SU-DHL-6 (cell line): ENCODE results near the gene TIMM22.
"Not testable (repeated sequence)": the region's sequence is repeated elsewhere in the genome, so short reads cannot be mapped to it uniquely, and the experiment has no call there.

Experiments used
- H2AFZ ChIP-seq: fragments of 200-600 bp; sonication (generic); 2 replicates; pipeline ENCODE4 v1.6.1; 2014; ENCODE audit warnings: low read depth, mild to moderate bottlenecking, moderate library complexity, mixed read lengths, antibody characterized with exemption, low read length; ENCODE audit not compliant: severe bottlenecking
- H3F3A ChIP-seq: fragments of 200-600 bp; shearing (Covaris generic); 2 replicates; pipeline ENCODE4 v1.6.0; 2016; ENCODE audit warnings: antibody characterized with exemption, mild to moderate bottlenecking; ENCODE audit not compliant: insufficient read depth
- H3K27ac ChIP-seq: fragments of 200-600 bp; sonication (generic); 2 replicates; pipeline ENCODE4 v1.5.1; 2016; ENCODE audit warnings: low read depth, mild to moderate bottlenecking, low read length, moderate library complexity, mixed read lengths
- H3K27me3 ChIP-seq: fragments of 200-600 bp; sonication (generic), shearing (Covaris generic); 2 replicates; pipeline ENCODE4 v1.6.0; 2014; ENCODE audit warnings: mild to moderate bottlenecking, low read length
- H3K36me3 ChIP-seq: fragments of 200-600 bp; sonication (generic); 2 replicates; pipeline ENCODE4 v1.6.1; 2014; ENCODE audit warnings: mild to moderate bottlenecking, low read length, mixed read lengths
- H3K4me2 ChIP-seq: fragments of 300-600, 200-600 bp; shearing (Covaris generic), sonication (generic); 2 replicates; pipeline ENCODE4 v1.6.0; 2014; ENCODE audit warnings: low read length, low read depth, mild to moderate bottlenecking; ENCODE audit not compliant: poor library complexity, severe bottlenecking
- H3K4me3 ChIP-seq: fragments of 200-600 bp; sonication (generic); 2 replicates; pipeline ENCODE4 v1.5.1; 2014; ENCODE audit warnings: antibody characterized with exemption, low read length, mild to moderate bottlenecking, mixed read lengths; ENCODE audit not compliant: insufficient read depth, poor library complexity, severe bottlenecking
- H3K79me2 ChIP-seq: fragments of 200-600 bp; sonication (generic); 2 replicates; pipeline ENCODE4 v1.6.1; 2014; ENCODE audit warnings: mild to moderate bottlenecking, low read length, moderate library complexity; ENCODE audit not compliant: insufficient read depth
- H3K9ac ChIP-seq: fragments of 200-600 bp; sonication (generic); 2 replicates; pipeline ENCODE4 v1.7.0; 2014; ENCODE audit warnings: mild to moderate bottlenecking, low read length
- H3K9me2 ChIP-seq: fragments of 200-600 bp; sonication (generic); replicated peaks from 2 replicates; pipeline ENCODE4 v1.6.1; 2014; ENCODE audit warnings: low read length; ENCODE audit not compliant: insufficient read depth
- H3K9me3 ChIP-seq: fragments of 200-600 bp; sonication (generic); 2 replicates; pipeline ENCODE4 v1.6.1; 2014; ENCODE audit warnings: low read length, mixed read lengths; ENCODE audit not compliant: insufficient read depth
- H4K20me1 ChIP-seq: fragments of 200-600 bp; sonication (generic); 2 replicates; pipeline ENCODE4 v1.6.1; 2014; ENCODE audit warnings: low read depth, mild to moderate bottlenecking, antibody characterized with exemption, low read length, moderate library complexity, mixed read lengths
- CTCF ChIP-seq: fragments of 200-600 bp; sonication (generic); IDR thresholded peaks from one replicate; pipeline ENCODE4 v1.5.1; 2017; ENCODE audit warnings: antibody characterized with exemption, mild to moderate bottlenecking, low read length, moderate library complexity; ENCODE audit not compliant: insufficient read depth, poor library complexity, severe bottlenecking
- EZH2phosphoT487 ChIP-seq: fragments of 200-600 bp; sonication (generic), shearing (Covaris generic); conservative IDR thresholded peaks from 2 replicates; pipeline ENCODE4 v1.6.1; 2018; ENCODE audit warnings: mild to moderate bottlenecking, antibody characterized with exemption, low read length, moderate library complexity, mixed read lengths

Gene TIMM22

GRCh38 chr17:951325-952132 lies 45.4 kb upstream of the TIMM22 start:
- no peak overlapping the region for H3K9ac ChIP-seq
- no peak overlapping the region for H3K4me2 ChIP-seq
- TF ChIP-seq CTCF (no peak), EZH2phosphoT487 (no peak)

GRCh38 chr17:952592-952991 lies 44.3 kb upstream of the TIMM22 start:
- H3K4me3 ChIP-seq, H3K9me2 ChIP-seq, H3K4me2 ChIP-seq, H3K36me3 ChIP-seq, H3K79me2 ChIP-seq, H3K9me3 ChIP-seq, H3K27ac ChIP-seq, H3K27me3 ChIP-seq, H3K9ac ChIP-seq, H2AFZ ChIP-seq, H3F3A ChIP-seq, H4K20me1 ChIP-seq: not testable (repeated sequence)

More at GRCh38 chr17:951325-952132, 45.4 kb upstream of the TIMM22 start:
- no peaks in the 10 kb centered on the region for H3F3A ChIP-seq
- H4K20me1 ChIP-seq, result no peaks in the 10 kb centered on the region
- H3K27me3 ChIP-seq, result no peaks in the 10 kb centered on the region
- H3K36me3 ChIP-seq, result no peaks in the 10 kb centered on the region
- no peaks in the 10 kb centered on the region for H3K9me2 ChIP-seq
- no peak overlapping the region for H3K4me3 ChIP-seq
- no peaks in the 10 kb centered on the region for H3K9me3 ChIP-seq
- H3K27ac ChIP-seq, result no peak overlapping the region
- H2AFZ ChIP-seq, result no peak overlapping the region
- no peaks in the 10 kb centered on the region for H3K79me2 ChIP-seq

- H3K36me3 ChIP-seq, result no peaks in the 10 kb centered on the region
- no peak overlapping the region for H3K4me3 ChIP-seq
- no peaks in the 10 kb centered on the region for H3K79me2 ChIP-seq
- no peaks in the 10 kb centered on the region for H3K9me2 ChIP-seq
- no peak overlapping the region for H3K4me2 ChIP-seq
- no peak overlapping the region for H3K27ac ChIP-seq
- no peaks in the 10 kb centered on the region for H4K20me1 ChIP-seq
- H3K27me3 ChIP-seq, result no peaks in the 10 kb centered on the region
- TF ChIP-seq CTCF (no peak), EZH2phosphoT487 (no peak)
- H3K9me3 ChIP-seq, result no peaks in the 10 kb centered on the region
- no peak overlapping the region for H2AFZ ChIP-seq
- no peaks in the 10 kb centered on the region for H3F3A ChIP-seq
- no peak overlapping the region for H3K9ac ChIP-seq
These were observed 43.2 kb upstream of the TIMM22 start for GRCh38 chr17:953767-954166.

GRCh38 chr17:954431-955164 lies 42.3 kb upstream of the TIMM22 start:
- Histone ChIP-seq H3K4me2 (no peak overlapping the region), H3K36me3 (no peaks in the 10 kb centered on the region), H3K9me2 (no peaks in the 10 kb centered on the region), H3F3A (no peaks in the 10 kb centered on the region), H2AFZ (no peak overlapping the region), H3K79me2 (no peaks in the 10 kb centered on the region), H3K27me3 (no peaks in the 10 kb centered on the region), H4K20me1 (no peaks in the 10 kb centered on the region), H3K4me3 (no peak overlapping the region), H3K27ac (no peak overlapping the region), H3K9ac (no peak overlapping the region), H3K9me3 (no peaks in the 10 kb centered on the region)
- TF ChIP-seq EZH2phosphoT487 (no peak), CTCF (no peak)
